ENCODE data around the gene RNF187. TPM values are rescaled to one million over a fixed set of nuclear protein-coding genes. Genes with fewer than 3 reads are reported as not detected.

Gene RNF187
- total RNA-seq, 2 experiments from 2014 or later = 129 to 139 TPM

- DNase-seq = no peak
- CTCF ChIA-PET = interaction anchor here (0.9 to 6.3 kb wide), 5 partner anchors 12 to 33 kb away, joined by 3 to 68 read pairs (median 47); a partner anchor contains a TSS
Measured at GRCh38 chr1:228488818-228489674, 1.9 kb downstream of the RNF187 start.

DNA sequence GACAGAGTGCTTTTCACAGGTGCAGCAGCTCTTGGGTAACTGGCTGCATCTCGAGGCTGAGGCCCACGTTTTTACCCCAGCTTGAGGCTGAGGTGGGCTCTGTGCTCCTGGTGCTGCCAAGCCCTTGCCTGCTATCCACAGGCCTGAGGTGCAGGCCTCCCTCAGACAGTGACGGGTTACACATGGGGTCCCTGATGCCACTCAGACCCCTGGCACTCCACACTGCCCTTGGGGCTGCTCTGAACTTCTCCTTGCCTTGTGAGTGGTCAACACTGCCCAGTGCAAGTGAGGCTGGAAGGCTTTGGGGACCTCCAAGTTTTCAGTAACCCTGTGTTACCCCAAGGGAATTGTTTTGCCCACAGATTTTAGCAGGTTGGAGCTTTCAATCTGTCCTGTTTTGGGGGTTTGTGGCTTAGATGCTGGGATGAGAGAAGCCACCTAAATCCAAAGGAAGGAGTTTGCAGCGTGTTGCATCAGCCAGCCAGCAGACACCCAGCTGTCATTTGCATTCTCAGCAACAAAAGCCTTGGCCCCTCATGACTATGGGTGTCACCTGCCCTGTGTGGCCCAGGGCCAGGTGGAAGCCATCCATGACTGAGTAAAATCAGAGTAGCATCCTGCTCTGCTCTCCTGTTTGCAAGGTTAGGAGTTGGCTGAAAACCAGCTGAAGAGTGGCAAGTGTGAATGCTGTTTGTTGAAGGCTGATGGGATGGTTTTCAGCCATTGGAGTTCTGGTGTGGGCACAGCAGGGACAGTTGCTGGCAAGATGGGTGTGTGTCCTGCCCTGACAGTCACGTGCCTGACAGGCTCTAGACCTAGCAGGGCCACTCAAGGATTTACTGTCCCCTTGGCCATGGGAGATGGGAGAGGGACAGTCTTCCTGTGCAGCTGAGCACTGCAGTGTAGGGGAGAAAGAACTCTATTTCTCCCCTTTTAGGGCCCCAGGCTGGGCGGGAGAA is 3.2 kb downstream of the RNF187 start:
- ATAC-seq (no peak), DNase-seq (peak; percentile 31)
- peaks cover 41% of the 10 kb centered on the region for H3K4me1 Mint-ChIP-seq (ENCODE audit: low read depth)
- no peaks in the 10 kb centered on the region for H3K27me3 Mint-ChIP-seq (ENCODE audit: low read depth)
- ChIA-PET POLR2A (interaction anchor here (0.9 to 1.9 kb wide), 3 partner anchors 11 to 32 kb away, joined by 3 to 5 read pairs (median 3); a partner anchor contains a TSS), CTCF (interaction anchor here (4.9 to 6.3 kb wide), 3 partner anchors 11 to 28 kb away, joined by 47 to 68 read pairs (median 53); no protein-coding TSS in a partner anchor)
- H3K4me3 Mint-ChIP-seq = peak overlapping the region; percentile 10
- peaks cover 58% of the 10 kb centered on the region for H3K36me3 Mint-ChIP-seq (ENCODE audit: low read depth)
- H3K27ac Mint-ChIP-seq = peak overlapping the region; percentile 82
- no peaks in the 10 kb centered on the region for H3K9me3 Mint-ChIP-seq (ENCODE audit: insufficient read depth)

More at GRCh38 chr1:228488818-228489674, 1.9 kb downstream of the RNF187 start:
- no peak for ATAC-seq
- POLR2A ChIA-PET = interaction anchor here (0.6 to 4.1 kb wide), 5 partner anchors 10 to 85 kb away, joined by 3 to 93 read pairs (median 3); a partner anchor contains a TSS
- Mint-ChIP-seq H3K27me3 (ENCODE audit: low read depth) (no peaks in the 10 kb centered on the region), H3K4me3 (peak overlapping the region; percentile 89), H3K4me1 (ENCODE audit: low read depth) (peaks cover 47% of the 10 kb centered on the region), H3K27ac (peak overlapping the region; percentile 94), H3K36me3 (ENCODE audit: low read depth) (peaks cover 48% of the 10 kb centered on the region), H3K9me3 (ENCODE audit: insufficient read depth) (no peaks in the 10 kb centered on the region)

- ChIA-PET POLR2A (no interaction called here), CTCF (no interaction called here)
- no peaks in the 10 kb centered on the region for H3K9me3 Mint-ChIP-seq (ENCODE audit: insufficient read depth)
- DNase-seq (no peak), ATAC-seq (no peak)
- peaks cover 78% of the 10 kb centered on the region for H3K36me3 Mint-ChIP-seq (ENCODE audit: low read depth)
- no peaks in the 10 kb centered on the region for H3K27me3 Mint-ChIP-seq (ENCODE audit: low read depth)
- H3K4me1 Mint-ChIP-seq (ENCODE audit: low read depth) = peaks cover 43% of the 10 kb centered on the region
- no peak overlapping the region for H3K27ac Mint-ChIP-seq
- no peak overlapping the region for H3K4me3 Mint-ChIP-seq
Measured at GRCh38 chr1:228493141-228494043, 6.2 kb downstream of the RNF187 start.

- Mint-ChIP-seq H3K27ac (no peak overlapping the region), H3K4me3 (no peak overlapping the region), H3K9me3 (ENCODE audit: insufficient read depth) (no peaks in the 10 kb centered on the region), H3K4me1 (ENCODE audit: low read depth) (peaks cover 40% of the 10 kb centered on the region), H3K27me3 (ENCODE audit: low read depth) (no peaks in the 10 kb centered on the region), H3K36me3 (ENCODE audit: low read depth) (peaks cover 75% of the 10 kb centered on the region)
- ATAC-seq (no peak), DNase-seq (no peak)
- ChIA-PET POLR2A (no interaction called here), CTCF (interaction anchor here (1.0 kb wide), 1 partner anchor 22 kb away, joined by 3 read pairs; no protein-coding TSS in a partner anchor)
Measured at GRCh38 chr1:228494044-228494353, 6.8 kb downstream of the RNF187 start.

- CTCF ChIA-PET = interaction anchor here (1.0 kb wide), 1 partner anchor 22 kb away, joined by 3 read pairs; no protein-coding TSS in a partner anchor
- no peak for DNase-seq
- H3K9me3 Mint-ChIP-seq (ENCODE audit: insufficient read depth) = no peaks in the 10 kb centered on the region
- no peaks in the 10 kb centered on the region for H3K27me3 Mint-ChIP-seq (ENCODE audit: low read depth)
- ATAC-seq = no peak
- H3K4me1 Mint-ChIP-seq (ENCODE audit: low read depth) = peaks cover 40% of the 10 kb centered on the region
- no peak overlapping the region for H3K4me3 Mint-ChIP-seq
- no peak overlapping the region for H3K27ac Mint-ChIP-seq
- POLR2A ChIA-PET = no interaction called here
- peaks cover 75% of the 10 kb centered on the region for H3K36me3 Mint-ChIP-seq (ENCODE audit: low read depth)
Measured at GRCh38 chr1:228494391-228494790, 7.2 kb downstream of the RNF187 start.

DNA sequence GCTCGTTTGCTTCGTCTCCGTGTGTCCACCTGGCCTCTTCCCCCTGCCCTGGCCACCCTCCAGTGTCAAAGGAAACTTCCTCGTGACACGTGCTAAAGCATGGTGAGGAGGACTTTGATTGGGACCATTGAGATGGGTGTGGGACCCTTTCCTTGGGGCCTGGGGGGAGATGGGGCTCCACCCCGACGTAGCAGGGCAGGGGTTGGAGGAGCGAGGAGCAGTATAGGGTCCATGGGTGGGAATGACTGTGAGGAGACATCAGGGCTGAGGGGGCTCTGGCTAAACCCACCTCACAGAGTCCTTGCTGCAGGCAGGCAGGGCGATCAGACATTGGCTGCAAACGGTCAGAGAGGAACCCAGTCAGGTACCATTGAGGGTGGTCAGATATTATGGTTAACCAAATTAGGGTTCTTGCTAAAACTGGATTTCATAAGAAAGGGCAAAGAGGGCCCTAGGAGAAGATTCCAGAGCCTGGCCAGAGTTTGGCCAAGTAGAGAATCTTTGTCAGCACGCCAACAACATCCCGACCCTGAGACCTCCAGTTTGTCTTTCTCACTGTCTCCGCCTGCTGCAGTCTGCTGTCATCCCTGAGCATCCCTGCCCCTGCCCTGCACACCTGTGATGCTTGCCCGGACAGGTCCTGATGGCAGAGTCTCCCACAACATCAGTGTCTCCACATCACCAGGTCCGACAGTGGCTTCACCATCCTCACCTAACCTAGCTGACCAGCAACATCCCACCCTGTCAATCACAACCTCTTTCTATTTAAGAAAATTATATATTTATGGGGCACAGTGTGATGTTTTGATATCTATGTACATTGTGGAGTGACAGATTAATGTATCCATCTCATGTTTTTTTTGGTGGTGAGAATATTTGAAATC is 8.0 kb downstream of the RNF187 start:
- DNase-seq (no peak), ATAC-seq (no peak)
- ChIA-PET POLR2A (no interaction called here), CTCF (interaction anchor here (1.0 kb wide), 1 partner anchor 23 kb away, joined by 3 read pairs; no protein-coding TSS in a partner anchor)
- Mint-ChIP-seq H3K36me3 (ENCODE audit: low read depth) (peaks cover 68% of the 10 kb centered on the region), H3K4me1 (ENCODE audit: low read depth) (peaks cover 40% of the 10 kb centered on the region), H3K27me3 (ENCODE audit: low read depth) (no peaks in the 10 kb centered on the region), H3K27ac (no peak overlapping the region), H3K4me3 (no peak overlapping the region), H3K9me3 (ENCODE audit: insufficient read depth) (no peaks in the 10 kb centered on the region)

DNA sequence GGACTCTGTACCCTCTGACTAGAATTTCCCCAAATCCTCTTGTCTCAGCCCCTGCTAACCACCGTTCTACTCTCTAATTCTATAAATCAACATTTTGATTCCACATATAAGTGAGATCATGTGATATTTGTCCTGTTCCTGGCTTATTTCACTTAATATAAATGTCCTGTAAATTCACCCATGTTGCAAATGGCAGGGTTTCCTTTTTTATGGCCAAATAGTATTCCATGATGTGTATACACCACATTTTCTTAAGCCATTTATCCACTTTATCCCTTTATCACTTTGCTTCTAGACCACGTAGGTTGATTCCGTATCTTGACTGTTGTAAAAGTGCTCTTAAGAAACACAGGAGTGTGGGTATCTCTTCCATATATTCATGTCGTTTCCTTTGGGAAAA is 8.9 kb downstream of the RNF187 start:
- DNase-seq = no peak
- peaks cover 61% of the 10 kb centered on the region for H3K36me3 Mint-ChIP-seq (ENCODE audit: low read depth)
- peaks cover 41% of the 10 kb centered on the region for H3K4me1 Mint-ChIP-seq (ENCODE audit: low read depth)

DNA sequence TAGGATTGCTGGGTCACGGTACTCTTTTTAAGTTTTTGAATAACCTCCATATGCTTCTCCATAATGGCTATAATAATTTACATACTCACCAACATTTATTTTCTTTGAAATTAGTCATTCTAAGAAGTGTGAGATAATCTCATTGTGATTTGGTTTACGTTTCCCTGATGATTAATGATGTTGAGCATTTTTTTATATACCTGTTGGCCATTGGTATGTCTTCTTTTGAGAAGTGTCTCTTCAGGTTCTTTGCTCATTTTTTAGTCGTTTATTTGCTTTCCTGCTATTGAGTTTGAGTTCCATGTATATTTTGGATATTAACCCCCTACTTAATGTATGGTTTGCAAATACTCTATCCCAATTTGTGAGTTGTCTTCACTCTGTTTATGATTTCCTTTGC is 9.3 kb downstream of the RNF187 start:
- CTCF ChIA-PET = no interaction called here

More for the DNA sequence above, 8.9 kb downstream of the RNF187 start:
- Mint-ChIP-seq H3K27ac (no peak overlapping the region), H3K27me3 (ENCODE audit: low read depth) (no peaks in the 10 kb centered on the region), H3K4me3 (no peak overlapping the region), H3K9me3 (ENCODE audit: insufficient read depth) (no peaks in the 10 kb centered on the region)
- ChIA-PET CTCF (no interaction called here), POLR2A (no interaction called here)
- no peak for ATAC-seq

GRCh38 chr1:228497206-228497605 is 10.0 kb downstream of the RNF187 start:
- H3K4me3 Mint-ChIP-seq = no peak overlapping the region
- H3K27ac Mint-ChIP-seq = no peak overlapping the region
- ChIA-PET POLR2A (interaction anchor here (0.6 to 1.6 kb wide), 2 partner anchors 9 to 11 kb away, joined by 3 to 5 read pairs; partner anchors contain the start of gene RNF187), CTCF (interaction anchor here (0.7 kb wide), 1 partner anchor 283 kb away, joined by 3 read pairs; no protein-coding TSS in a partner anchor)
- H3K4me1 Mint-ChIP-seq (ENCODE audit: low read depth) = peaks cover 46% of the 10 kb centered on the region
- no peak for DNase-seq
- H3K36me3 Mint-ChIP-seq (ENCODE audit: low read depth) = peaks cover 52% of the 10 kb centered on the region
- no peaks in the 10 kb centered on the region for H3K27me3 Mint-ChIP-seq (ENCODE audit: low read depth)
- ATAC-seq = no peak
- H3K9me3 Mint-ChIP-seq (ENCODE audit: insufficient read depth) = no peaks in the 10 kb centered on the region

More for the DNA sequence above, 9.3 kb downstream of the RNF187 start:
- no peak for ATAC-seq
- Mint-ChIP-seq H3K9me3 (ENCODE audit: insufficient read depth) (no peaks in the 10 kb centered on the region), H3K36me3 (ENCODE audit: low read depth) (peaks cover 59% of the 10 kb centered on the region), H3K4me3 (no peak overlapping the region), H3K27ac (no peak overlapping the region), H3K27me3 (ENCODE audit: low read depth) (no peaks in the 10 kb centered on the region), H3K4me1 (ENCODE audit: low read depth) (peaks cover 45% of the 10 kb centered on the region)
- POLR2A ChIA-PET = interaction anchor here (0.6 kb wide), 1 partner anchor 8 kb away, joined by 3 read pairs; no protein-coding TSS in a partner anchor
- no peak for DNase-seq

- ATAC-seq (no peak), DNase-seq (no peak)
- CTCF ChIA-PET = interaction anchor here (0.7 to 1.0 kb wide), 3 partner anchors 17 to 284 kb away, joined by 3 read pairs; no protein-coding TSS in a partner anchor
Measured at GRCh38 chr1:228497817-228498216, 10.6 kb downstream of the RNF187 start.

More at GRCh38 chr1:228497817-228498216, 10.6 kb downstream of the RNF187 start:
- POLR2A ChIA-PET = interaction anchor here (1.2 to 1.6 kb wide), 2 partner anchors 11 to 41 kb away, joined by 3 to 5 read pairs; partner anchors contain the start of gene RNF187
- Mint-ChIP-seq H3K27ac (no peak overlapping the region), H3K27me3 (ENCODE audit: low read depth) (no peaks in the 10 kb centered on the region), H3K4me3 (no peak overlapping the region), H3K9me3 (ENCODE audit: insufficient read depth) (no peaks in the 10 kb centered on the region), H3K36me3 (ENCODE audit: low read depth) (peaks cover 48% of the 10 kb centered on the region), H3K4me1 (ENCODE audit: low read depth) (peaks cover 47% of the 10 kb centered on the region)
